Caki2 (cell line): ENCODE results near the gene PPDPF. TPM values are rescaled to one million over a fixed set of nuclear protein-coding genes. Genes with fewer than 3 reads are reported as not detected.

ENCODE experiments used
- DNase-seq: peaks from one replicate; pipeline ENCODE4 v3.0.0-alpha.2; 2015; ENCODE audit warnings: low read depth
- in situ Hi-C: cut with HindIII; loops from 2 replicates; pipeline ENCODE4 v1.10.0; 2016; ENCODE audit warnings: low sequenced_read_pairs, low pct_unique_long_range_greater_than_20kb, mixed read lengths
- total RNA-seq: library from RNA; depleted of rRNA; stranded (reverse); fragments of >200 nt; shearing (Covaris generic); gene quantifications from 2 replicates; pipeline ENCODE4 v1.2.3, GENCODE V29; 2014; ENCODE audit warnings: low replicate concordance

Gene PPDPF
- total RNA-seq, 1 experiment from 2014 or later = 103 TPM

GRCh38 chr20:63484651-63485403 is 35.7 kb upstream of the PPDPF start:
- in situ Hi-C loops = no loop called here

DNA sequence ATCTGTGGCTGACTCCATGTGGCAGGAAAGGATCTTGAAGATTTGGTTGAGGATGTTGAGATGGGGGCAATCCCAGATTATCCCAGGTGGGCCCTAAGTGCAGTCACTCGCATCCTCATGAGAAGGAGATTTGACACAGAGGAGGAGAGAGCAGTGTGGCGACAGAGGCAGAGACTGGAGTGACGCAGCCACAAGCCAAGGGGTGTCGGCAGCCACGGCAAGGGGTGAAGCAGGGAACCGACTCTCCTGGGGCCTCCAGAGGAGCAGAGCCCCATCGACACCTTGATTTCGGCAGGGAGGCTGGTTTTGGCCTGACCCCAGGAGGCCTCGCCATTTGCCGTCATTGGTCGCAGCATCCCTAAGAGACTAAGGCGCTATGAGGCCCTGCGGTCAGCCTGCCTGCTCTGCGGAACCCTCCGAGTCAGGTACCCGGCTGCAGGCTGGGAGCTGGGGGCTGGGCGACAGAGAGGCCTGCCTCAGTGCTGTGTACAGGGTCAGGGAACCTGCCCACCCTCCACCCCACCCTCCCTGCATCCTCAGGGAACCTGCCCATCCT is 34.2 kb upstream of the PPDPF start:
- in situ Hi-C loops = no loop called here
- no peak for DNase-seq

More at GRCh38 chr20:63484651-63485403, 35.7 kb upstream of the PPDPF start:
- DNase-seq = no peak

- in situ Hi-C loops = no loop called here
Observed at GRCh38 chr20:63487116-63487764, 33.3 kb upstream of the PPDPF start.

DNA sequence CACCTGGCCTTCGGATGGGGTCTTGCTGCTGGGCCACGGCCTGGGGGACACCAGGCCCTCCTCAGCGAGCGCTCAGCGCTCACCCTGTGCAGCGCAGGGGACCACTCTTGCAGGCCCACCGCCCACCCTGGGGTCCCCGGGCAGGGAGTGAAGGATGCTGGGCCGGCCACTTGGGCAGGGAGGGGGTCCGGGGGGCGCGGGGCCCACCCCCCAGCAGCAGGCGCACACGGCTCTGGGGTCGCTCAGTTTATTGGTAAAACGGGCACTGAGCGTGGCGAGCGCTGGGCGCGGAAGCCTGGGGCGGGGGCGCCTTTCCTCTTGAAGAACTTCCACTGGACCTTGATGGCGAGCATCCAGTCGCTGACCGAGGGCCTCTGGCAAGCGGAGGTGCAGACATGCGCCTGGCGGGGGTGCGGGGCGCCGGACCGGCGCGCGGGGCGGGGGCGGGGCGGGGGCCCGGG is 32.8 kb upstream of the PPDPF start:
- DNase-seq = no peak
- in situ Hi-C loops = no loop called here

More at GRCh38 chr20:63487116-63487764, 33.3 kb upstream of the PPDPF start:
- DNase-seq = no peak

GRCh38 chr20:63488315-63489251 is 32.0 kb upstream of the PPDPF start:
- DNase-seq = no peak
- in situ Hi-C loops = no loop called here

DNA sequence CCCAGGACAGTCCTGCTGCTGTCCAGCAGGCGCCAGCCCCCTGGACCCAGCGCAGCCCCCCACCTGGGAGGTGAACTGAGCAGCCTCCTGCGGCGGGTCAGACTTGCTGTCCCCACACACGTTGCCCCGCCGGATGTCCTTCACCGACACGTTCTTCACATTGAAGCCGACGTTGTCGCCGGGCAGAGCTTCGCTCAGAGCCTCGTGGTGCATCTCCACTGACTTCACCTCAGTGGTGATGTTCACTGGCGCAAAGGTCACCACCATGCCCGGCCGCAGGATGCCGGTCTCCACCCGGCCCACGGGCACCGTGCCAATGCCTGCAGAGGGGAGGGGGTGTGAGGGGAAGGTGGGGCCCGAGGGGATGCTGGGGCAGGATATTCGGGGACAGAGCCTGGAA is 30.1 kb upstream of the PPDPF start:
- in situ Hi-C loops = no loop called here
- DNase-seq = no peak

DNA sequence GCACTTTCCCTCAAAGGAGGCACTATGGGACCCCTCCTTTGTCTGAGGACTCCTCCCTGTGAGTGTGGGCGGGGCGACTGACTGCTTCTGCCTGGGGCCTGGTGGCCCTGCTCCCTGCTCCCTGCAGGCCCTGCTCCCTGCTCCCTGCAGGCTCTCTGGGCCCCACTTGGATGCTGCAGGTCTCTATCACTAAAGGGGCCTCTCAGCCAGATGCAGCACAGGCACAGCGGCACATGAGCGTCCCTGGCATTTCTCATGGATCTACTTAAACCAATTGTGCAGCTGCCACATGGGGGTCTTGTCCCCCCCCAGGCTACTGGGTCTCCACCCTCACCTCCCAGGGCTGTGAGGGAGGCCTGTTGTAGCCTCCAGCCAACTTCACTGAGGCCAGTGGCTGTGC is 29.5 kb upstream of the PPDPF start:
- no peak for DNase-seq
- in situ Hi-C loops = no loop called here

- in situ Hi-C loops = no loop called here
- DNase-seq = no peak
Observed at GRCh38 chr20:63491635-63492230, 28.8 kb upstream of the PPDPF start.

DNA sequence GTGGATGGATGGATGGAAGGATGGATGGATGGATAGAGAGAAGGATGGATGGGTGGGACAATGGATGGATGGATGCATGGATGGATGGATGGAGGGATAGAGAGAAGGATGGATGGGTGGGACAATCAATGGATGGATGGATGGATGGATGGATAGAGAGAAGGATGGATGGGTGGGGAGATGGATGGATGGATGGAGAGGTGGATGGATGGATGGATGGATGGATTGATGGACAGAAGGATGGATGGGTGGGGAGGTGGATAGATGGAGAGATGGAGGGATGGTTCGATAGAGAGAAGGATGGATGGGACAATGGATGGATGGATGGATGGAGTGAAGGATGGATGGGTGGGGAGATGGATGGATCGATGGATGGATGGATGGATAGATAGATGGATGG is 28.0 kb upstream of the PPDPF start:
- in situ Hi-C loops = no loop called here
- DNase-seq = no peak

DNA sequence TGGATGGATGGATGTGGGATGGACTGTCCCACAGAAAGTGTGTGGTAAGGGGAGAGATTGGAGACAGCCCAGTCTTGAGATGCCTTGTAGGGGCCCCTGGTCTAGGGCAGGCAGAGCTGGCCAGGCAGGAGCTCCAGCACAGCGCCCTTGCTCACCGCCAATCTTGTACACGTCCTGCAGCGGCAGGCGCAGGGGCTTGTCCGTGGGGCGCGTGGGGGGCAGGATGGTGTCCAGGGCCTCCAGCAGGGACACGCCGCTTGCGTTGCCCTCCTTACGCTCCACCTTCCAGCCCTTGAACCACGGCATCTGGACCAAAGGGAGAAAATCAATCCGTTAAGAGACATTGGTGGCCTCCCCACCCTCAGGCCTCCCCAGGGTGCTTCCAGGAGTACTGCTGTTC is 27.6 kb upstream of the PPDPF start:
- no peak for DNase-seq

DNA sequence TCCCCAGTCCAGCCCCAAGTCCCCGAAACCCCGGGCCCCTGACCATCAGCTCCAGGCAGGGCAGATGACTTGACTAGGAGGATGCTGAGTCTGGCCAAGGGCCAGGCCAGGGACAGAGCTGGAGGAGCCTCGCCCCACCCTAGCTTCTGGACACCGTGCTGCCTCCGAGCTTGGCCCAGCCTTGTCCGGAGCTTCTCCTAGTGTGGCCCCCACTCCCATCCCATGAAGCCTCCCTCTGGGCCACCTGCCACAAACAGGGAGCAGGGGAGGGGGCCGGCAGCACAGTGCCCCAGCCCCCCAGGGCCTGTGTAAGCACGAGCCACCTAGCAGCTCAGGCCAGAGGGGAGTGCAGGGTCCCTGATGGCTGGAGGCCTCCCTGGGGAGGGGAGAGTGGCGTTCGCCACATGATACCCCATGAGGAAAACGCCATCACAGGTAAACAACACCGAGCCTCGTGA is 27.0 kb upstream of the PPDPF start:
- DNase-seq = no peak
- in situ Hi-C loops = no loop called here

More for the DNA sequence above, 27.6 kb upstream of the PPDPF start:
- in situ Hi-C loops = no loop called here

DNA sequence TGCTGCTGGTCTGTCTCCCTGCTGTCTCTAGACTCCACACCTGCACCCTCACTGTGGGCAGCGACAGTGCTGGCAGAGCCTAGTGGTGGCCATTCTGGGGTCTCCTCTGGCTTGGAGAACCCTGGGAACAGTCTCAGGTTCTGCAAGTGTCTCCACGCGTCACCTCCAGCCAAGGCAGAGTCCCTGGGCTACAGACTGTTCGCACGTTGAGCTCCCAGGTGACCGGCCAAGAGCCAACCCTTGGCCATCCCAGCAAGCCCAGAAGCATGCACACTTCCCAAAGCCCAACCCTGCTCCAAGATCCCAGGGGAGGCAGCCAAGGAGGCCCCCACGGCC is 26.5 kb upstream of the PPDPF start:
- in situ Hi-C loops = no loop called here
- no peak for DNase-seq

GRCh38 chr20:63494420-63495166 is 26.0 kb upstream of the PPDPF start:
- in situ Hi-C loops = no loop called here
- no peak for DNase-seq

GRCh38 chr20:63495167-63495720 is 25.3 kb upstream of the PPDPF start:
- DNase-seq = no peak
- in situ Hi-C loops = no loop called here

- in situ Hi-C loops = no loop called here
- DNase-seq = peak; percentile 27
Observed at GRCh38 chr20:63495741-63496595, 24.6 kb upstream of the PPDPF start.

DNA sequence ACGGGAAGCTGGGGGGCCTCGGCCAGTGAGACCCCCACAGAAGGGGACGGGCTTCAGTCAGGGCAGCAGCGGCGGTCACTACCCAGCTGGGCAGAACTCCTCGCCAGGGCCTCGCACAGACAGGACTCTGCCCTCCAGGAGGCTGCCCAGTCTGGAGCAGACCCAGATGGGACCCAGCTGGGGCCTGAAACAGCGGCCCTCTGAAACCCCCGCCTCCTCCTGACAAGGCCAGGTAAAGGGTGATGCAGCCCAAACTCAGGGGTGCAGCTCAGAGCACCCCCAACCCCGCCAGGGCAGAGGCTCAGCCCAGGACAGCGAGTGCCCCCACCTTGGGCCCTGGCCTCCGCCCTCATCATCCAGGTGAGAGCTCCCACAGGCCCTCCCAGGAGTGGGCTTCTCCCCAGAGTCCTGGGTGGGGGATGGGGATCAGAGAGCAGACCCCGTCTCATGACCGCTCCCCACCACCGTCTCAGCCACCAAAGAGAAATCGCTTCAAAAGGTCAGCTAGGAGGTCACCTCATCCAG is 23.9 kb upstream of the PPDPF start:
- no peak for DNase-seq
- in situ Hi-C loops = no loop called here
